ENCODE measurements around the gene NPAS3.

DNA sequence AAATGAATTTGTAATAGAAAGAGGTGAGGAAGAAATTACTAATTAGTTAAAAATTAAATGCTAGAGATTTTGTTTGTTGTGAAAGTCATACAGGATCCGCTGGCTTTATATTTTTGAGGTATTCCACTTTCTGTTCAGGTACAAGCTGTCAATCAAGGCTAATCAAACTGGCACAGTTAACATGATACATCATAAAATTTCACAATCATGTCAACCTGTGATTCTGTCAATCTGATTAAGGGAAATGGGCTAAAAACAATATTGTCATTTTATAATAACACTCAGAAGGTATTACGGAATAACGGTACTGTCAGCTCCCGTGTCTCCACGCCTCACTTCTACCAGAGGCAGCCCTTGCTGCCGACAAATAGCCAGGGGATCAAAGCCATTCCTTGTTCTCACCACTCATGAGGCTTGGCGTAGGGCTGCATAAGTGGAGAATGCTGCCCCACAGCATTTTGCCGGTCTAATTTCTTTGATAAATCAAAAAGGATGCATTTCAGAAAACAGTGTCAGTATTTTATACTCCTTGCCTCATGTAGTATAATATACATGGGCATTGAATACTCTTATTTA lies 352.9 kb downstream of the NPAS3 start:
- TF ChIP-seq POLR2AphosphoS5 (IDR thresholded peaks at IDR 0.05; ENCODE audit: low read depth, low read length) (no peak), POLR2A (IDR thresholded peaks at IDR 0.05; ENCODE audit: low read depth, low read length) (no peak), SPI1 (IDR thresholded peaks at IDR 0.05; ENCODE audit: low read depth, low read length) (no peak), TAF1 (IDR thresholded peaks at IDR 0.05; ENCODE audit: low read depth, low read length) (no peak), PAX5 (IDR thresholded peaks at IDR 0.05; ENCODE audit: insufficient read depth, low read length, severe bottlenecking) (no peak), POU2F2 (IDR thresholded peaks at IDR 0.05; ENCODE audit: low read depth, low read length) (no peak)
